DND-41 (cell line): Measurements from ENCODE around the gene NDOR1.

ENCODE experiments used
- CTCF ChIP-seq: IDR thresholded peaks from 2 replicates; pipeline ENCODE4 v1.5.1; 2012; ENCODE audit warnings: borderline replicate concordance, low read length, moderate library complexity, mild to moderate bottlenecking; ENCODE audit not compliant: poor library complexity, severe bottlenecking; ENCODE audit errors: extremely low read depth
- EZH2 ChIP-seq: IDR thresholded peaks from 3 replicates; pipeline ENCODE4 v1.6.1; 2012; ENCODE audit warnings: borderline replicate concordance, low read depth, mild to moderate bottlenecking, moderate library complexity, low read length, inconsistent platforms; ENCODE audit not compliant: severe bottlenecking

DNA sequence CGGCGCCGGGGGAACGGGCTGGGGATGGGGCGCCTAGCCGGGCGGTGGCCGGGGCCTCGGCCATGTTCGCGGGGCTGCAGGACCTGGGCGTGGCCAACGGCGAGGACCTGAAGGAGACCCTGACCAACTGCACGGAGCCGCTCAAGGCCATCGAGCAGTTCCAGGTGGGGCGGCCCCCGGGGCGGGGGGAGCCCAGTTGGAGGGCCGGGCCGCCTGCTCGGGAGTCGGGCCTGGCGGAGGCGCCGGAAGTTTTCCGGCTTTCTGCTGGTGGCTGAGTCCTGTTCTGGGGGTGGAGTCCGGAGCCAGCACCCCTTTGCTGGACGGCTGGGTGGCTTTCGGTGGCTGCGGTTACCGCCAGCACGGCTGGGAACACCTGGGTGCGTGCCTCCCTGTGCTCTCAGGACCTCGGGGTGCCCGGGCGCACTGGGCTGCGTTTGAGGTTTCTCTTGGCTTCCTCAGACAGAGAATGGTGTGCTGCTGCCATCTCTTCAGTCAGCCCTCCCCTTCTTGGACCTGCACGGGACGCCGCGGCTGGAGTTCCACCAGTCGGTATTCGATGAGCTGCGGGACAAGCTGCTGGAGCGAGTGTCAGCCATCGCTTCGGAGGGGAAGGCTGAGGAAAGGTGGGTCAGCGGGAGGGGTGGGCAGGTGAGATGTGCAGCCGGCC, 50.1 kb downstream of the NDOR1 start:
- TF ChIP-seq CTCF, result no peak
- TF ChIP-seq EZH2, result no peak
